ENCODE data around the gene CNTN5. TPM values are rescaled to one million over a fixed set of nuclear protein-coding genes. Genes with fewer than 3 reads are reported as not detected.
A peak's percentile ranks its signal among the peaks of the same experiment; 100 is the strongest.

The CNTN5 gene
- polyA plus RNA-seq, 1 donor from 2014 or later: 1.1 TPM

DNA sequence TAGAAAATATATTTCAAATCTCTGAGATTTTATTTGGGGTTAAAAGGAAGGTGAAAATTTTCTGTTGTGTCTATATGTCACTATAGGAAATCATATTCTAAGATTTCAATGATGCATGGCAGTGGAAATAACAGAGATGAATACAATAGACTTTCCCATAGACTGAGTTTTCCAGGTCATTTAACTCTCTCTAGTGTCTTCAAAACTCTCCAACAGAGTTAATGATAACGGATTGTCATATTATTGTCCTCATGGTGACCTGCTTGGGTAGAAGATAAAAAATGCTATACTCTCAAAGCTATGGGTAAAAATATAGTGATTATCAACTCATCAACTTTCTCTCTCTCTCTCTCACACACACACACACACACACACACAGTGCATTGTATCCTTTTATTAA is 312.9 kb downstream of the CNTN5 start:
- Histone ChIP-seq H3K27me3 (ENCODE audit: insufficient read depth, low read depth, low read length) (no peaks in the 10 kb centered on the region), H4K20me1 (ENCODE audit: insufficient read depth) (no peaks in the 10 kb centered on the region), H3K4me2 (ENCODE audit: low read length) (no peak overlapping the region), H3K36me3 (ENCODE audit: insufficient read depth, low read length) (no peaks in the 10 kb centered on the region), H3F3A (ENCODE audit: insufficient read depth, low read length, poor library complexity, severe bottlenecking) (no peaks in the 10 kb centered on the region), H3K27ac (ENCODE audit: low read length) (no peak overlapping the region), H2AFZ (ENCODE audit: low read depth, low read length) (no peak overlapping the region), H3K9me2 (ENCODE audit: insufficient read depth, low read length) (no peaks in the 10 kb centered on the region), H3K9ac (ENCODE audit: low read length) (no peak overlapping the region), H3K9me3 (ENCODE audit: low read length) (no peaks in the 10 kb centered on the region), H3K4me3 (ENCODE audit: low read length) (no peak overlapping the region), H3K79me2 (replicated peaks; ENCODE audit: insufficient read depth, low read length) (no peaks in the 10 kb centered on the region)
- TF ChIP-seq, protein P1, sequence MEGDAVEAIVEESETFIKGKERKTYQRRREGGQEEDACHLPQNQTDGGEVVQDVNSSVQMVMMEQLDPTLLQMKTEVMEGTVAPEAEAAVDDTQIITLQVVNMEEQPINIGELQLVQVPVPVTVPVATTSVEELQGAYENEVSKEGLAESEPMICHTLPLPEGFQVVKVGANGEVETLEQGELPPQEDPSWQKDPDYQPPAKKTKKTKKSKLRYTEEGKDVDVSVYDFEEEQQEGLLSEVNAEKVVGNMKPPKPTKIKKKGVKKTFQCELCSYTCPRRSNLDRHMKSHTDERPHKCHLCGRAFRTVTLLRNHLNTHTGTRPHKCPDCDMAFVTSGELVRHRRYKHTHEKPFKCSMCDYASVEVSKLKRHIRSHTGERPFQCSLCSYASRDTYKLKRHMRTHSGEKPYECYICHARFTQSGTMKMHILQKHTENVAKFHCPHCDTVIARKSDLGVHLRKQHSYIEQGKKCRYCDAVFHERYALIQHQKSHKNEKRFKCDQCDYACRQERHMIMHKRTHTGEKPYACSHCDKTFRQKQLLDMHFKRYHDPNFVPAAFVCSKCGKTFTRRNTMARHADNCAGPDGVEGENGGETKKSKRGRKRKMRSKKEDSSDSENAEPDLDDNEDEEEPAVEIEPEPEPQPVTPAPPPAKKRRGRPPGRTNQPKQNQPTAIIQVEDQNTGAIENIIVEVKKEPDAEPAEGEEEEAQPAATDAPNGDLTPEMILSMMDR (IDR thresholded peaks at IDR 0.05; ENCODE audit: poor library complexity, severe bottlenecking): no peak
- no peak for TF ChIP-seq RAD21 (conservative IDR thresholded peaks at IDR 0.05)
- TF ChIP-seq SMC3 (conservative IDR thresholded peaks at IDR 0.05; ENCODE audit: poor library complexity): no peak
- TF ChIP-seq POLR2AphosphoS5 (IDR thresholded peaks at IDR 0.05): no peak
- TF ChIP-seq MXI1 (conservative IDR thresholded peaks at IDR 0.05; ENCODE audit: poor library complexity, severe bottlenecking): no peak
- TF ChIP-seq, protein P2, sequence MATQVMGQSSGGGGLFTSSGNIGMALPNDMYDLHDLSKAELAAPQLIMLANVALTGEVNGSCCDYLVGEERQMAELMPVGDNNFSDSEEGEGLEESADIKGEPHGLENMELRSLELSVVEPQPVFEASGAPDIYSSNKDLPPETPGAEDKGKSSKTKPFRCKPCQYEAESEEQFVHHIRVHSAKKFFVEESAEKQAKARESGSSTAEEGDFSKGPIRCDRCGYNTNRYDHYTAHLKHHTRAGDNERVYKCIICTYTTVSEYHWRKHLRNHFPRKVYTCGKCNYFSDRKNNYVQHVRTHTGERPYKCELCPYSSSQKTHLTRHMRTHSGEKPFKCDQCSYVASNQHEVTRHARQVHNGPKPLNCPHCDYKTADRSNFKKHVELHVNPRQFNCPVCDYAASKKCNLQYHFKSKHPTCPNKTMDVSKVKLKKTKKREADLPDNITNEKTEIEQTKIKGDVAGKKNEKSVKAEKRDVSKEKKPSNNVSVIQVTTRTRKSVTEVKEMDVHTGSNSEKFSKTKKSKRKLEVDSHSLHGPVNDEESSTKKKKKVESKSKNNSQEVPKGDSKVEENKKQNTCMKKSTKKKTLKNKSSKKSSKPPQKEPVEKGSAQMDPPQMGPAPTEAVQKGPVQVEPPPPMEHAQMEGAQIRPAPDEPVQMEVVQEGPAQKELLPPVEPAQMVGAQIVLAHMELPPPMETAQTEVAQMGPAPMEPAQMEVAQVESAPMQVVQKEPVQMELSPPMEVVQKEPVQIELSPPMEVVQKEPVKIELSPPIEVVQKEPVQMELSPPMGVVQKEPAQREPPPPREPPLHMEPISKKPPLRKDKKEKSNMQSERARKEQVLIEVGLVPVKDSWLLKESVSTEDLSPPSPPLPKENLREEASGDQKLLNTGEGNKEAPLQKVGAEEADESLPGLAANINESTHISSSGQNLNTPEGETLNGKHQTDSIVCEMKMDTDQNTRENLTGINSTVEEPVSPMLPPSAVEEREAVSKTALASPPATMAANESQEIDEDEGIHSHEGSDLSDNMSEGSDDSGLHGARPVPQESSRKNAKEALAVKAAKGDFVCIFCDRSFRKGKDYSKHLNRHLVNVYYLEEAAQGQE (IDR thresholded peaks at IDR 0.05; ENCODE audit: borderline replicate concordance): no peak
- TF ChIP-seq EZH2 (IDR thresholded peaks at IDR 0.05; ENCODE audit: borderline replicate concordance, insufficient read depth, low read length, poor library complexity, severe bottlenecking): no peak
- no peak for TF ChIP-seq EP300 (conservative IDR thresholded peaks at IDR 0.05; ENCODE audit: poor library complexity, severe bottlenecking)
- TF ChIP-seq TAF1 (IDR thresholded peaks at IDR 0.05; ENCODE audit: low read depth): no peak

DNA sequence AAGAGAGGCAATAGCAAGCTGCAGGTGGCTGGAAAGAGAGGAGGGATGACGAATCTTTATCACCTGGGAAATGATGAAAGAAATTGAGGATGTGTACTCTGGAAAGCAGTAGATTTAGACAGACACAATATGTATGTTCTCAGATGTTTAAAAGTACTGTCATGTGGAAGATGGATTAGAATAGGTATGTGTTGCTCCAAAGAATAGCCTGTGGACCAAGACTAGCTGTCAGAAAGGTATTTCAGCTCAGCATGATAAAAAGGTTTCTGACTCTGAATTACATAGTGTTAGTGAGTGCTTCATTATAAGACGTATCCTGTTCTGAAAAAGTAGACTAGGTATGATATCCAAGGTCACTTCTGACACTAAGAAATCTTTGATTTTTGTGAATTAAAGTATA is 322.4 kb downstream of the CNTN5 start:
- no peaks in the 10 kb centered on the region for H3K9me2 ChIP-seq (ENCODE audit: insufficient read depth, low read length)
- no peak overlapping the region for H3K9ac ChIP-seq (ENCODE audit: low read length)
- no peaks in the 10 kb centered on the region for H3K79me2 ChIP-seq (replicated peaks; ENCODE audit: insufficient read depth, low read length)
- H3K4me2 ChIP-seq (ENCODE audit: low read length): no peak overlapping the region
- TF ChIP-seq POLR2AphosphoS5 (IDR thresholded peaks at IDR 0.05): peak; percentile 71
- TF ChIP-seq, protein P2 (IDR thresholded peaks at IDR 0.05; ENCODE audit: borderline replicate concordance): peak; percentile 7
- peak; percentile 64 for TF ChIP-seq EP300 (conservative IDR thresholded peaks at IDR 0.05; ENCODE audit: poor library complexity, severe bottlenecking)
- no peak for TF ChIP-seq RAD21 (conservative IDR thresholded peaks at IDR 0.05)
- H3K36me3 ChIP-seq (ENCODE audit: insufficient read depth, low read length): no peaks in the 10 kb centered on the region
- no peaks in the 10 kb centered on the region for H3K9me3 ChIP-seq (ENCODE audit: low read length)
- no peak overlapping the region for H3K4me3 ChIP-seq (ENCODE audit: low read length)
- H2AFZ ChIP-seq (ENCODE audit: low read depth, low read length): no peak overlapping the region
- H3F3A ChIP-seq (ENCODE audit: insufficient read depth, low read length, poor library complexity, severe bottlenecking): no peaks in the 10 kb centered on the region
- no peak overlapping the region for H3K27ac ChIP-seq (ENCODE audit: low read length)
- H4K20me1 ChIP-seq (ENCODE audit: insufficient read depth): no peaks in the 10 kb centered on the region
- H3K27me3 ChIP-seq (ENCODE audit: insufficient read depth, low read depth, low read length): no peaks in the 10 kb centered on the region
